Measurements from ENCODE around the gene CNTN4. TPM values are rescaled to one million over a fixed set of nuclear protein-coding genes. Genes with fewer than 3 reads are reported as not detected.

The CNTN4 gene
- total RNA-seq, 1 donor from 2014 or later, result 23.0 TPM

DNA sequence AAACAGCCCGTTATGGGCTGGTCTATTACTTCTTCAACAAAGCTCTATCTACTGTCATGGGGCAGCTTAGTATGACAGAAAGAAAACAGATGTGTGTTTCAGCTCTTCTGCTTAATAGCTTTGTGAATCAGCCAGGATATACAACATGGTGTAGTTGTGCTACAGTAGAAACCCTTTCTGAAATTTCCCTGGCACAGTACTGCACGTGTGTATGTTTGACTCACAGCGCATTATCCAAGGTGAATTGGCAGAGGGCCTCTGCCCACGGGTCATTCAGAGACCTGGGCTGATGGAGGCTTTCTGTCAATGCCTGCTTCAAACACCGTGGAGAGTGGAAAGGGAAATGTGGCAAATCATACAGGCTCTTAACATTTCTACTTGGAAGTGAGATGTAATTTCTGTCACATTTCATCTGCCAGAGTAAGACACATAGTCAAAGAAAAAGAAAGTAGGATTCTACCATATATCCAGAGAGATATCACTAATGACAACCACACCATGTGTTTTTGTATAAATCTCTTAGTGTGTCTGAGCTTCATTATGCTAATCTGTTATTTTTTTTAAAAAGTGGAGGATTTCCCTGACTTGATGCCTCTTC is 505.1 kb downstream of the CNTN4 start:
- Mint-ChIP-seq H3K9me3 (ENCODE audit: unreplicated experiment) (no peaks in the 10 kb centered on the region), H3K36me3 (ENCODE audit: unreplicated experiment) (no peaks in the 10 kb centered on the region), H3K4me1 (ENCODE audit: low read depth, unreplicated experiment) (peaks cover 4% of the 10 kb centered on the region), H3K27ac (ENCODE audit: unreplicated experiment) (no peak overlapping the region), H3K4me3 (ENCODE audit: unreplicated experiment) (no peak overlapping the region), H3K27me3 (ENCODE audit: unreplicated experiment) (peaks cover 2% of the 10 kb centered on the region)
- TF ChIP-seq, protein P1, sequence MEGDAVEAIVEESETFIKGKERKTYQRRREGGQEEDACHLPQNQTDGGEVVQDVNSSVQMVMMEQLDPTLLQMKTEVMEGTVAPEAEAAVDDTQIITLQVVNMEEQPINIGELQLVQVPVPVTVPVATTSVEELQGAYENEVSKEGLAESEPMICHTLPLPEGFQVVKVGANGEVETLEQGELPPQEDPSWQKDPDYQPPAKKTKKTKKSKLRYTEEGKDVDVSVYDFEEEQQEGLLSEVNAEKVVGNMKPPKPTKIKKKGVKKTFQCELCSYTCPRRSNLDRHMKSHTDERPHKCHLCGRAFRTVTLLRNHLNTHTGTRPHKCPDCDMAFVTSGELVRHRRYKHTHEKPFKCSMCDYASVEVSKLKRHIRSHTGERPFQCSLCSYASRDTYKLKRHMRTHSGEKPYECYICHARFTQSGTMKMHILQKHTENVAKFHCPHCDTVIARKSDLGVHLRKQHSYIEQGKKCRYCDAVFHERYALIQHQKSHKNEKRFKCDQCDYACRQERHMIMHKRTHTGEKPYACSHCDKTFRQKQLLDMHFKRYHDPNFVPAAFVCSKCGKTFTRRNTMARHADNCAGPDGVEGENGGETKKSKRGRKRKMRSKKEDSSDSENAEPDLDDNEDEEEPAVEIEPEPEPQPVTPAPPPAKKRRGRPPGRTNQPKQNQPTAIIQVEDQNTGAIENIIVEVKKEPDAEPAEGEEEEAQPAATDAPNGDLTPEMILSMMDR (IDR thresholded peaks at IDR 0.05; ENCODE audit: partially characterized antibody, unreplicated experiment), result no peak
- no peak for DNase-seq

DNA sequence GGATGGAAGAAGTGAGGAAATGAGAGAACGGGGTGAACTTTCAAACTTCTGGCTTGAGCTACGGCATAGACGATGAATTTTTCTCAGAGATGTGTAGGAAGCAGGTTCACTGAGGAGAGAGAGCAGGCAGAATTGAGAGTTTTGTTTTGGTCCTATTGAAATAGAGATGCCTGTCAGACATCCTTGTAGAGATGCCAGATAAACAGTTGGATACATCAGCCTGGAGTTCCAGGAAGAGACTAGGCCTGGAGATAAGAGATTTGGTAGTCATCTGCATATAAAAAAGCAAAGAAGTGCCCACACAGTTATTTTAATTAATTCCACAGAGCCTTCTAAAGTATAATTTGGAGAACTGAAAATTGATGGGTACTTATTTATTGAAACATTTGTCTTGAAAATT is 515.9 kb downstream of the CNTN4 start:
- TF ChIP-seq, protein P1 (IDR thresholded peaks at IDR 0.05; ENCODE audit: partially characterized antibody, unreplicated experiment), result no peak
- no peak overlapping the region for H3K4me3 Mint-ChIP-seq (ENCODE audit: unreplicated experiment)
- no peaks in the 10 kb centered on the region for H3K9me3 Mint-ChIP-seq (ENCODE audit: unreplicated experiment)
- H3K27me3 Mint-ChIP-seq (ENCODE audit: unreplicated experiment), result no peaks in the 10 kb centered on the region
- no peaks in the 10 kb centered on the region for H3K4me1 Mint-ChIP-seq (ENCODE audit: low read depth, unreplicated experiment)
- no peaks in the 10 kb centered on the region for H3K36me3 Mint-ChIP-seq (ENCODE audit: unreplicated experiment)
- H3K27ac Mint-ChIP-seq (ENCODE audit: unreplicated experiment), result no peak overlapping the region
- no peak for DNase-seq

DNA sequence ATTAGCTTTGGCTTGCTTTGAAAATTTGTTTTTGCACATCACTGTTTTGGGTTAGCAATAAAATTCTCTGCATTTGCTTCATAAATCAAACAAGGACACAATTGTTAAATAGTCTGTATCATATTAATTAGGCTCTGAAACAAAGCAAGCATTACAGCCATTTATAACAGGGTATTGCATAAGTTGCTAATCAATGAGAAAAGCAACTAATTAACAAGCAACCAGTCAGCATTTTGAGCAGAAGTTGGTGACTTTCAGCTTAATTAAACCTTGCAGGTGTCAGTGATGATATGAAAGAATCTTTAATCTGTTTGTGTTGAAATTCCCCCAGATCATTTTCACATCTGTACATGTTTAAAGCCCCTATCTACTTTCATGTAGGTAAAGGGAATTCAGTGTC is 516.4 kb downstream of the CNTN4 start:
- Mint-ChIP-seq H3K9me3 (ENCODE audit: unreplicated experiment) (no peaks in the 10 kb centered on the region), H3K36me3 (ENCODE audit: unreplicated experiment) (no peaks in the 10 kb centered on the region), H3K27me3 (ENCODE audit: unreplicated experiment) (no peaks in the 10 kb centered on the region), H3K4me1 (ENCODE audit: low read depth, unreplicated experiment) (no peaks in the 10 kb centered on the region), H3K4me3 (ENCODE audit: unreplicated experiment) (no peak overlapping the region), H3K27ac (ENCODE audit: unreplicated experiment) (no peak overlapping the region)
- DNase-seq, result no peak
- TF ChIP-seq, protein P1 (IDR thresholded peaks at IDR 0.05; ENCODE audit: partially characterized antibody, unreplicated experiment), result no peak

DNA sequence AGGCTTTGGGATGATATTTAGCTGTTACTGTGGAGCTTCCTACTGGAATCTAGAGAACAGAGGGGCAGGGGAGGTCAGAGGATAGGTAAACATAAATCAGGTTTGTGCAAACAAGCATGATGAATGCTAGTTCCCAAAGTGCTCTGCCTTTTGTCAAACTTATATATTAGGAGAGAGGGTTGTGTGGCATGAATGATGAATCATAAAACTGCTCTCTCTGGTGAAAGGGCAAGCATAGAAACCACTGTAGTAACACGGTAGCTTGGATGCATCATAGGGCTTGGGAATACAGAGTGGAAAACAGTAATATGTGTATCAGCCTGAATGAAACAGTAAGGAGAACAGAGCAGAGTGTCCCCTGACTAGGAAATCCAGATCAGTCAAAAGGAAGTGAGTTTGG is 524.8 kb downstream of the CNTN4 start:
- Mint-ChIP-seq H3K27me3 (ENCODE audit: unreplicated experiment) (peaks cover 3% of the 10 kb centered on the region), H3K36me3 (ENCODE audit: unreplicated experiment) (no peaks in the 10 kb centered on the region), H3K27ac (ENCODE audit: unreplicated experiment) (no peak overlapping the region), H3K9me3 (ENCODE audit: unreplicated experiment) (no peaks in the 10 kb centered on the region), H3K4me3 (ENCODE audit: unreplicated experiment) (no peak overlapping the region), H3K4me1 (ENCODE audit: low read depth, unreplicated experiment) (no peaks in the 10 kb centered on the region)
- DNase-seq, result no peak
- TF ChIP-seq, protein P1 (IDR thresholded peaks at IDR 0.05; ENCODE audit: partially characterized antibody, unreplicated experiment), result no peak

DNA sequence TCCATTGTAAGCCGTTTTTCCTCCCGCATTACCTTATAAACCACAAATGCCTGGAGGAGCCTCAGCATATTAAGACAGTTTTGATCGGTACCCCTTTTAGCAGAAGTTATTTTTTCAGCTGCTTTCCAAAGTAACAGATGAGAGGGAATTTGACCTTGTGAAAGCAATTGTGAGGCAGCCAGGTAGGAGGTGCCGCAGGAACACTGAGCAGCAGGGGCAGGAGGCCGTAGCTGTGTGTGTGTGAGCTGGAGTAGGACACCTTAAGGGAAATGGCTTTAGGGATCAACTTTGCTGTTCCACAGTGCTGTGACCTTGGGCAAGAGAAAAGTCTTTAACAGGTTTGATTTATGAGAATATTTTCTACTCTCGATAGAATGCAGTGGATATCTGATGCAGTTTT is 529.5 kb downstream of the CNTN4 start:
- DNase-seq, result no peak
- TF ChIP-seq, protein P1 (IDR thresholded peaks at IDR 0.05; ENCODE audit: partially characterized antibody, unreplicated experiment), result no peak
- Mint-ChIP-seq H3K4me3 (ENCODE audit: unreplicated experiment) (no peak overlapping the region), H3K27me3 (ENCODE audit: unreplicated experiment) (peaks cover 3% of the 10 kb centered on the region), H3K9me3 (ENCODE audit: unreplicated experiment) (no peaks in the 10 kb centered on the region), H3K27ac (ENCODE audit: unreplicated experiment) (no peak overlapping the region), H3K36me3 (ENCODE audit: unreplicated experiment) (no peaks in the 10 kb centered on the region), H3K4me1 (ENCODE audit: low read depth, unreplicated experiment) (peaks cover 2% of the 10 kb centered on the region)
